HG03442 (cell line): ENCODE measurements around the gene INTS3.
"Not testable (repeated sequence)": the region's sequence is repeated elsewhere in the genome, so short reads cannot be mapped to it uniquely, and the experiment has no call there.

Source experiments
- ATAC-seq: cut with Tn5 transposase; IDR thresholded peaks from one replicate; pipeline ENCODE4 v1.9.1; 2021; ENCODE audit warnings: mild to moderate bottlenecking, moderate library complexity; ENCODE audit not compliant: unreplicated experiment

Gene INTS3

GRCh38 chr1:153698923-153699714 lies 28.7 kb upstream of the INTS3 start:
- no peak for ATAC-seq

- no peak for ATAC-seq
Measured at GRCh38 chr1:153699768-153700167, 28.1 kb upstream of the INTS3 start.

- no peak for ATAC-seq
Measured at GRCh38 chr1:153705484-153705883, 22.4 kb upstream of the INTS3 start.

GRCh38 chr1:153711026-153711425 lies 16.8 kb upstream of the INTS3 start:
- ATAC-seq: no peak

- ATAC-seq: not testable (repeated sequence)
Measured at GRCh38 chr1:153716211-153716610, 11.6 kb upstream of the INTS3 start.

- no peak for ATAC-seq
Measured at GRCh38 chr1:153717330-153717729, 10.5 kb upstream of the INTS3 start.

- no peak for ATAC-seq
Measured at GRCh38 chr1:153723687-153724086, 4.2 kb upstream of the INTS3 start.

GRCh38 chr1:153724634-153725033 lies 3.2 kb upstream of the INTS3 start:
- not testable (repeated sequence) for ATAC-seq

- ATAC-seq: no peak
Measured at GRCh38 chr1:153728305-153729066, 636 bp downstream of the INTS3 start.

GRCh38 chr1:153730468-153730988 lies 2.7 kb downstream of the INTS3 start:
- ATAC-seq: no peak

GRCh38 chr1:153733970-153734369 lies 6.1 kb downstream of the INTS3 start:
- ATAC-seq: no peak

- no peak for ATAC-seq
Measured at GRCh38 chr1:153734396-153735089, 6.7 kb downstream of the INTS3 start.

GRCh38 chr1:153735090-153735420 lies 7.2 kb downstream of the INTS3 start:
- no peak for ATAC-seq

- no peak for ATAC-seq
Measured at GRCh38 chr1:153741986-153742385, 14.1 kb downstream of the INTS3 start.

- peak; percentile 59 for ATAC-seq
Measured at GRCh38 chr1:153742411-153743142, 14.7 kb downstream of the INTS3 start.

- no peak for ATAC-seq
Measured at GRCh38 chr1:153745417-153745816, 17.6 kb downstream of the INTS3 start.

- ATAC-seq: no peak
Measured at GRCh38 chr1:153746174-153746573, 18.3 kb downstream of the INTS3 start.

GRCh38 chr1:153748903-153749302 lies 21.1 kb downstream of the INTS3 start:
- ATAC-seq: no peak

GRCh38 chr1:153749408-153750005 lies 21.7 kb downstream of the INTS3 start:
- no peak for ATAC-seq
